Measurements from ENCODE around the gene RFX7. TPM values are rescaled to one million over a fixed set of nuclear protein-coding genes. Genes with fewer than 3 reads are reported as not detected.

RFX7 gene
- total and polyA plus RNA-seq, 2 of the 4 experiments (the other 2 are of a cell fraction), result 4.1 to 10.6 TPM

- Histone ChIP-seq H2AFZ (replicated peaks; ENCODE audit: low read length, poor library complexity) (no peak overlapping the region), H2AK5ac (ENCODE audit: low read depth, low read length) (no peak overlapping the region), H3K36me3 (ENCODE audit: control insufficient read depth, insufficient read depth, low read length) (0 out of 2 replicates have a peak, but pooled peaks cover 4% of the 10 kb centered on the region), H2BK15ac (ENCODE audit: low read depth, low read length) (no peak overlapping the region), H2AK9ac (replicated peaks; ENCODE audit: low read depth, low read length, poor library complexity) (no peak overlapping the region), H3K56ac (ENCODE audit: extremely low read depth, insufficient read depth, low read length) (no peak overlapping the region), H3K4ac (ENCODE audit: low read depth, low read length) (peak overlapping the region; percentile 3; the same call in 1 of the 2 replicates), H3K4me2 (ENCODE audit: low read depth, low read length) (peak overlapping the region; percentile 65; the same call in 1 of the 2 replicates), H3K27me3 (ENCODE audit: control insufficient read depth, insufficient read depth, low read length) (no peaks in the 10 kb centered on the region), H4K8ac (ENCODE audit: low read depth in 2 of 2, low read length in 2 of 2) (peak overlapping the region in 1 of 2 experiments; percentile 41; a peak in 1 of 4 replicates), H3K18ac (ENCODE audit: low read depth, low read length) (peak overlapping the region; percentile 92), H2BK5ac (ENCODE audit: low read depth, low read length, poor library complexity, severe bottlenecking) (peak overlapping the region; percentile 62), H2BK120ac (ENCODE audit: low read depth, low read length) (no peak overlapping the region), H3K79me1 (ENCODE audit: low read depth in 1 of 2, low read length in 2 of 2) (peaks cover 17 to 49% of the 10 kb centered on the region in 2 experiments), H3K4me1 (ENCODE audit: control insufficient read depth, insufficient read depth, low read length) (peaks cover 9% of the 10 kb centered on the region), H4K20me1 (ENCODE audit: insufficient read depth, low read length) (peaks cover 20% of the 10 kb centered on the region), H2BK20ac (ENCODE audit: low read depth, low read length) (no peak overlapping the region), H4K91ac (ENCODE audit: insufficient read depth, low read depth, low read length) (no peak overlapping the region), H3K14ac (replicated peaks; ENCODE audit: low read depth, low read length) (peak overlapping the region; percentile 29; the same call in 1 of the 2 replicates), H4K5ac (ENCODE audit: low read depth, low read length) (peak overlapping the region; percentile 84; the same call in 1 of the 2 replicates), H3K27ac (ENCODE audit: insufficient read depth, low read length) (peak overlapping the region; percentile 25; the same call in 1 of the 2 replicates), H3K4me3 (ENCODE audit: insufficient read depth, low read depth, low read length) (no peak overlapping the region), H3K9me1 (ENCODE audit: insufficient read depth, low read length) (peaks cover 9% of the 10 kb centered on the region), H3K23ac (ENCODE audit: low read depth, low read length) (peak overlapping the region; percentile 36; the same call in 1 of the 2 replicates), H3K9ac (ENCODE audit: low read depth, low read length) (no peak overlapping the region), H3K9me3 (ENCODE audit: control insufficient read depth, insufficient read depth, low read length) (no peaks in the 10 kb centered on the region)
- dilution Hi-C loops (cut with HindIII; ENCODE audit: low sequenced_read_pairs, unreplicated experiment) (no loop called here), intact Hi-C loops (cut with micrococcal nuclease) (no loop called here), in situ Hi-C loops (cut with MboI; ENCODE audit: low sequenced_read_pairs) (no loop called here)
- POLR2A ChIA-PET (ENCODE audit: unreplicated experiment), result no interaction called here
- CTCF ChIA-PET, result interaction anchor here (0.9 kb wide), 1 partner anchor 41 kb away, joined by 3 read pairs; no protein-coding TSS in a partner anchor
- peak; percentile 75 for ATAC-seq (ENCODE audit: low read depth)
- BruUV-seq (replicated peaks), result no TSS peak
- no peak for TF ChIP-seq RAD21 (IDR thresholded peaks at IDR 0.05; ENCODE audit: low read length)
- TF ChIP-seq NFE2L2 (IDR thresholded peaks at IDR 0.05; ENCODE audit: low read depth, low read length), result no peak
- TF ChIP-seq CEBPB (IDR thresholded peaks at IDR 0.05; ENCODE audit: low read depth, low read length), result no peak
- TF ChIP-seq CHD1 (IDR thresholded peaks at IDR 0.05; ENCODE audit: low read depth, low read length), result no peak
- TF ChIP-seq, protein P1, sequence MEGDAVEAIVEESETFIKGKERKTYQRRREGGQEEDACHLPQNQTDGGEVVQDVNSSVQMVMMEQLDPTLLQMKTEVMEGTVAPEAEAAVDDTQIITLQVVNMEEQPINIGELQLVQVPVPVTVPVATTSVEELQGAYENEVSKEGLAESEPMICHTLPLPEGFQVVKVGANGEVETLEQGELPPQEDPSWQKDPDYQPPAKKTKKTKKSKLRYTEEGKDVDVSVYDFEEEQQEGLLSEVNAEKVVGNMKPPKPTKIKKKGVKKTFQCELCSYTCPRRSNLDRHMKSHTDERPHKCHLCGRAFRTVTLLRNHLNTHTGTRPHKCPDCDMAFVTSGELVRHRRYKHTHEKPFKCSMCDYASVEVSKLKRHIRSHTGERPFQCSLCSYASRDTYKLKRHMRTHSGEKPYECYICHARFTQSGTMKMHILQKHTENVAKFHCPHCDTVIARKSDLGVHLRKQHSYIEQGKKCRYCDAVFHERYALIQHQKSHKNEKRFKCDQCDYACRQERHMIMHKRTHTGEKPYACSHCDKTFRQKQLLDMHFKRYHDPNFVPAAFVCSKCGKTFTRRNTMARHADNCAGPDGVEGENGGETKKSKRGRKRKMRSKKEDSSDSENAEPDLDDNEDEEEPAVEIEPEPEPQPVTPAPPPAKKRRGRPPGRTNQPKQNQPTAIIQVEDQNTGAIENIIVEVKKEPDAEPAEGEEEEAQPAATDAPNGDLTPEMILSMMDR (conservative IDR thresholded peaks at IDR 0.05; ENCODE audit: low read depth, low read length), result no peak
- TF ChIP-seq FOS (IDR thresholded peaks at IDR 0.05; ENCODE audit: low read depth, low read length), result no peak
- TF ChIP-seq, protein P2, sequence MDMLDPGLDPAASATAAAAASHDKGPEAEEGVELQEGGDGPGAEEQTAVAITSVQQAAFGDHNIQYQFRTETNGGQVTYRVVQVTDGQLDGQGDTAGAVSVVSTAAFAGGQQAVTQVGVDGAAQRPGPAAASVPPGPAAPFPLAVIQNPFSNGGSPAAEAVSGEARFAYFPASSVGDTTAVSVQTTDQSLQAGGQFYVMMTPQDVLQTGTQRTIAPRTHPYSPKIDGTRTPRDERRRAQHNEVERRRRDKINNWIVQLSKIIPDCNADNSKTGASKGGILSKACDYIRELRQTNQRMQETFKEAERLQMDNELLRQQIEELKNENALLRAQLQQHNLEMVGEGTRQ (IDR thresholded peaks at IDR 0.05; ENCODE audit: low read depth, low read length), result no peak
- peak; percentile 31 for DNase-seq
Observed at GRCh38 chr15:56205061-56205876, 38.4 kb downstream of the RFX7 start.
